ENCODE data around the gene SNRK. TPM values are rescaled to one million over a fixed set of nuclear protein-coding genes. Genes with fewer than 3 reads are reported as not detected.

The SNRK gene
- total RNA-seq, 1 donor from 2014 or later = 26.1 TPM

DNA sequence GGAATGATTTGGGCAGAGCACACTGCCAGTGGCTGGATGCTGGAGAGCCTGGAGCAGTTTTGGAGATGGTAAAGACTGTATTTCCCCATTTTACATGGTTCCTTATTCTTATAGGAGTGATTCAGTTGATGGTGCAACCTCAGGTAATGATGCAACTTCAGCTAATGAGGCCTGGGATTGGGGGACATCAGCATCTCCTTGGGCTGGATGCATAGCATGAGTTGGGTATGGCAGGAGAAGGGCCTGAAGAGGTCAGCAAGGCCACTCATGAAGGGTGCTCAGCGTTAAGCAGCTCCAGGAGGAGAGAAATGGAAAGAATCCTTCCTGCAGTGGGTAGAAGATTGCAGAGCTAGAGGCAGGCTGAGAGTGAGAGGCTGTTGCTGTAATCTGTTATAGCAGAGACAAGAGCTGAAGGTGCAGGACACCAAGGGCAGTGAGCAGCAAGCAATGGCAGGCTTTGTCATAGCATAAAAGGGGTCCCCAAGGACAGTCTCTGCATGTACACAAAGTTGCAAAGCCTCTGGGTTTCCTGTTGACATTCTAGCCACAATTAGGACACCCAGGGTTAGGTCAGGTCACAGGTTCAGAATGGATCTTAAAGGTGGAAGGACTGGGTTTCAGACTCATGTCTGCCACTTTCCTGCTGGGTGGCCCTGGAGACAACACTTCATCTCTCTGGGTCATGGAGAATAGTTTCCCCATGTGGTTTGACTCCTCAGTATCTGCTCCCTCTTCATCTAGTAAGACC is 29.5 kb upstream of the SNRK start:
- DNase-seq (ENCODE audit: low spot score) = no peak
- Histone ChIP-seq H3K4me2 (no peak overlapping the region), H4K20me1 (ENCODE audit: low read depth) (no peaks in the 10 kb centered on the region), H3F3A (ENCODE audit: low read depth) (no peaks in the 10 kb centered on the region), H3K4me3 (no peak overlapping the region), H3K79me2 (ENCODE audit: low read depth) (no peaks in the 10 kb centered on the region), H3K9me3 (ENCODE audit: low read depth) (no peaks in the 10 kb centered on the region), H2AFZ (replicated peaks) (no peak overlapping the region), H3K36me3 (no peaks in the 10 kb centered on the region), H3K27me3 (no peaks in the 10 kb centered on the region), H3K9ac (no peak overlapping the region), H3K27ac (no peak overlapping the region), H3K4me1 (no peaks in the 10 kb centered on the region)
- no peaks in the 10 kb centered on the region for H3K9me3 Mint-ChIP-seq
- H3K27ac Mint-ChIP-seq = no peak overlapping the region
- no peak overlapping the region for H3K4me3 Mint-ChIP-seq
- H3K4me1 Mint-ChIP-seq = peaks cover 2% of the 10 kb centered on the region
- no peak for TF ChIP-seq EZH2 (IDR thresholded peaks at IDR 0.05)
- TF ChIP-seq, protein P1, sequence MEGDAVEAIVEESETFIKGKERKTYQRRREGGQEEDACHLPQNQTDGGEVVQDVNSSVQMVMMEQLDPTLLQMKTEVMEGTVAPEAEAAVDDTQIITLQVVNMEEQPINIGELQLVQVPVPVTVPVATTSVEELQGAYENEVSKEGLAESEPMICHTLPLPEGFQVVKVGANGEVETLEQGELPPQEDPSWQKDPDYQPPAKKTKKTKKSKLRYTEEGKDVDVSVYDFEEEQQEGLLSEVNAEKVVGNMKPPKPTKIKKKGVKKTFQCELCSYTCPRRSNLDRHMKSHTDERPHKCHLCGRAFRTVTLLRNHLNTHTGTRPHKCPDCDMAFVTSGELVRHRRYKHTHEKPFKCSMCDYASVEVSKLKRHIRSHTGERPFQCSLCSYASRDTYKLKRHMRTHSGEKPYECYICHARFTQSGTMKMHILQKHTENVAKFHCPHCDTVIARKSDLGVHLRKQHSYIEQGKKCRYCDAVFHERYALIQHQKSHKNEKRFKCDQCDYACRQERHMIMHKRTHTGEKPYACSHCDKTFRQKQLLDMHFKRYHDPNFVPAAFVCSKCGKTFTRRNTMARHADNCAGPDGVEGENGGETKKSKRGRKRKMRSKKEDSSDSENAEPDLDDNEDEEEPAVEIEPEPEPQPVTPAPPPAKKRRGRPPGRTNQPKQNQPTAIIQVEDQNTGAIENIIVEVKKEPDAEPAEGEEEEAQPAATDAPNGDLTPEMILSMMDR (IDR thresholded peaks at IDR 0.05) = no peak
- TF ChIP-seq EZH2phosphoT487 (IDR thresholded peaks at IDR 0.05) = no peak
- H3K27me3 Mint-ChIP-seq (ENCODE audit: insufficient read depth, low read depth) = peaks cover 10% of the 10 kb centered on the region
- H3K36me3 Mint-ChIP-seq = no peaks in the 10 kb centered on the region

DNA sequence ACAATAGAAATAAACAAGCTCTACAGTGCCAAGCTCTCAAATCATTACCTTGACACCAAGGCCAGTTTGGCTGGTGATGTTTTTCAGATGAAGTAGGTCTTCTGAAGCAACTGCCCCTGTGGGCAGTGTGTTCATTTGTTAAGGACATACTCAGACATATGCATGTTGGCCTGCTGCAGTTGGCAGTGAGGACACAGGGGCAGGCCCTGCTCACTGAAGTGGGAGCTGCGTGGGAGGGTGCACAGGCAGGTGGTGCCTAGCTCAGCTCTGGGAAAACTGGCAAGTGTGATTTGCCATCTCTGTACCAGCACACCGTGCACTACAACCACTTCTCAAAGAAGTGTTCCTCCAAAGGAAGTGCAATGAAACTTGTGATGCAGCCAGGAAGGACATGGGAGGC is 28.5 kb upstream of the SNRK start:
- H3K79me2 ChIP-seq (ENCODE audit: low read depth) = no peaks in the 10 kb centered on the region
- no peaks in the 10 kb centered on the region for H3K4me1 ChIP-seq
- Mint-ChIP-seq H3K9me3 (no peaks in the 10 kb centered on the region), H3K4me1 (peaks cover 2% of the 10 kb centered on the region), H3K4me3 (no peak overlapping the region), H3K27me3 (ENCODE audit: insufficient read depth, low read depth) (peaks cover 10% of the 10 kb centered on the region), H3K36me3 (no peaks in the 10 kb centered on the region), H3K27ac (no peak overlapping the region)
- no peaks in the 10 kb centered on the region for H3F3A ChIP-seq (ENCODE audit: low read depth)
- H4K20me1 ChIP-seq (ENCODE audit: low read depth) = no peaks in the 10 kb centered on the region
- no peak overlapping the region for H3K27ac ChIP-seq
- H3K4me2 ChIP-seq = no peak overlapping the region
- TF ChIP-seq EZH2 (IDR thresholded peaks at IDR 0.05) (no peak), EZH2phosphoT487 (IDR thresholded peaks at IDR 0.05) (no peak)
- TF ChIP-seq, protein P1 (IDR thresholded peaks at IDR 0.05) = no peak
- no peak overlapping the region for H2AFZ ChIP-seq (replicated peaks)
- no peaks in the 10 kb centered on the region for H3K36me3 ChIP-seq
- no peak for DNase-seq (ENCODE audit: low spot score)
- H3K9me3 ChIP-seq (ENCODE audit: low read depth) = no peaks in the 10 kb centered on the region
- H3K27me3 ChIP-seq = no peaks in the 10 kb centered on the region
- no peak overlapping the region for H3K4me3 ChIP-seq
- no peak overlapping the region for H3K9ac ChIP-seq

DNA sequence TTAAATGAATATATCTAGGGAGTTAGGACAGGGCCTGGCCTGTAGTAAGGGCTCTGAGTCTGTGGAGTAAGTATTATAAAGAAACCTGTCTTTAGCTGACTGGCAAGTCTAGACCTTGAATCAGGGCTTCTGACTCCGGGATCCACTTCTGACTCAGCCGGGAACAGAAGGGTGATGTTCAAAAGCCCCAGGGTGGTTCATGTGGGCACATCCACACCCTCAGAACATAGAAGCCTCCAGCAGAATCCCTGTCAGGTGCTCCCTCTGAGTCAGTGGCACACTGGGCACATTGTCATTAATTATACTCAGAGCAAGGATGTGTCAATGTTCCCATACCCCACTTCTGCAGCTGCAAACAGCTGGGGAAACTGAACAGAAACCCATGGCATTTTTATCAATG is 26.7 kb upstream of the SNRK start:
- Histone ChIP-seq H3K27me3 (no peaks in the 10 kb centered on the region), H3K9me3 (ENCODE audit: low read depth) (no peaks in the 10 kb centered on the region), H3K4me3 (no peak overlapping the region), H3F3A (ENCODE audit: low read depth) (no peaks in the 10 kb centered on the region), H3K79me2 (ENCODE audit: low read depth) (no peaks in the 10 kb centered on the region), H3K36me3 (no peaks in the 10 kb centered on the region), H3K27ac (no peak overlapping the region), H4K20me1 (ENCODE audit: low read depth) (no peaks in the 10 kb centered on the region), H3K4me1 (no peaks in the 10 kb centered on the region), H3K9ac (no peak overlapping the region), H2AFZ (replicated peaks) (no peak overlapping the region), H3K4me2 (no peak overlapping the region)
- no peaks in the 10 kb centered on the region for H3K36me3 Mint-ChIP-seq
- no peak overlapping the region for H3K27ac Mint-ChIP-seq
- peaks cover 12% of the 10 kb centered on the region for H3K27me3 Mint-ChIP-seq (ENCODE audit: insufficient read depth, low read depth)
- TF ChIP-seq EZH2phosphoT487 (IDR thresholded peaks at IDR 0.05) = no peak
- TF ChIP-seq, protein P1 (IDR thresholded peaks at IDR 0.05) = no peak
- no peaks in the 10 kb centered on the region for H3K4me1 Mint-ChIP-seq
- no peak overlapping the region for H3K4me3 Mint-ChIP-seq
- DNase-seq (ENCODE audit: low spot score) = no peak
- no peaks in the 10 kb centered on the region for H3K9me3 Mint-ChIP-seq

All from neural progenitor cell (in vitro differentiated cells).